GM23338 (cell line): ENCODE measurements around the gene ZMYM4.

ENCODE experiments used
- JUNB ChIP-seq: IDR thresholded peaks from one replicate; pipeline ENCODE4 v1.6.1; 2016; ENCODE audit warnings: antibody characterized with exemption; ENCODE audit not compliant: unreplicated experiment
- NANOG ChIP-seq: IDR thresholded peaks from 2 replicates; pipeline ENCODE4 v1.6.1; 2016; ENCODE audit warnings: antibody characterized with exemption, borderline replicate concordance
- POLR2AphosphoS5 ChIP-seq: IDR thresholded peaks from 2 replicates; pipeline ENCODE4 v1.6.1; 2016; ENCODE audit warnings: antibody characterized with exemption, low read depth

GRCh38 chr1:35270836-35271235, 2.3 kb downstream of the ZMYM4 start:
- TF ChIP-seq JUNB: no peak
- TF ChIP-seq NANOG: no peak
- no peak for TF ChIP-seq POLR2AphosphoS5
